BJ (cell line): Measurements from ENCODE around the gene KIAA0930. TPM values are rescaled to one million over a fixed set of nuclear protein-coding genes. Genes with fewer than 3 reads are reported as not detected.

Experiments used
- CTCF ChIA-PET: fragments of 350-600 bp; formaldehyde crosslinking; extraction: SDS; loops from one replicate; lab custom pipeline; 2021; ENCODE audit warnings: antibody characterized with exemption, inconsistent platforms; lab: Yijun Ruan, JAX
- POLR2A ChIA-PET: fragments of 300-600 bp; sonication (Branson Sonifier 250); formaldehyde crosslinking; extraction: SDS; loops from one replicate; lab custom pipeline; 2021; ENCODE audit warnings: antibody characterized with exemption; lab: Charles Lee
- DNase-seq: peaks from one replicate; pipeline ENCODE4 v3.0.0-alpha.2; 2011; ENCODE audit warnings: low read depth
- H3K27me3 ChIP-seq: 2 replicates; pipeline ENCODE4 v1.6.0; 2011; ENCODE audit warnings: low read length; ENCODE audit not compliant: control insufficient read depth, insufficient read depth
- H3K36me3 ChIP-seq: 2 replicates; pipeline ENCODE4 v1.5.1; 2011; ENCODE audit warnings: low read length; ENCODE audit not compliant: control insufficient read depth, insufficient read depth
- H3K4me3 ChIP-seq: 2 replicates; pipeline ENCODE4 v1.5.1; 2011; ENCODE audit warnings: low read depth, mild to moderate bottlenecking, control low read depth, low read length
- CTCF ChIP-seq: IDR thresholded peaks from 2 replicates; pipeline ENCODE4 v1.5.1; 2011; ENCODE audit warnings: low read depth, mild to moderate bottlenecking, control low read depth, inconsistent platforms, low read length, moderate library complexity; ENCODE audit not compliant: insufficient read depth
- polyA plus RNA-seq: library from polyadenylated mRNA; depleted of rRNA; stranded (reverse); fragments of >200 nt; gene quantifications from 2 replicates; pipeline ENCODE4 v1.2.3, GENCODE V29; 2011

The KIAA0930 gene
- polyA plus RNA-seq, 1 experiment: 64.0 TPM

DNA sequence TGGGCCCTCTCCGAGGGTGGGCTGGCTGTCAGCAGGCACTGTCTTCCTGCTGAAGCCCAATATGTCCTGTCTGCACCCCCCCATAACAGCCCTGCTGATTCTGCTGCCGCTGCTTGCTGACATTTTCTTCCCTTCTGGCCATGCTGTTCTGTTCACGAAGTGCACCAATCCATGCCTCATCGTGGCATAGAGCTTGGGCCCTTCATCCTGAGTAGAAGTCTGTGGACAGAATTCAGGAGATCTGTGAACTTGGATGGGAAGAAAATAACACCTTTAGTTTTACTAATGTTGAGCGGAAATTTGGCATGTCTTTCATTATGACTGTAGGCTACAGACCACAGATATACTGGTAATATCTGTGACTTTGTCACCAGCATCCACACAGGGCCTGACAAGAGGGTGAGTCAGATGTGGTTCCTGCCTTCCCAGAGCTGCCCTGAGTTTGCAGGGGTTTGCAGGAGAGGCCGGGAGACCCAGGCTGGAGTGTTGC is 14.1 kb upstream of the KIAA0930 start:
- H3K4me3 ChIP-seq: no peak overlapping the region
- DNase-seq: no peak
- ChIA-PET CTCF (no interaction called here), POLR2A (no interaction called here)
- H3K36me3 ChIP-seq: no peaks in the 10 kb centered on the region
- TF ChIP-seq CTCF: no peak
- H3K27me3 ChIP-seq: no peaks in the 10 kb centered on the region

GRCh38 chr22:45254388-45254787 is 13.7 kb upstream of the KIAA0930 start:
- Histone ChIP-seq H3K36me3 (no peaks in the 10 kb centered on the region), H3K27me3 (no peaks in the 10 kb centered on the region), H3K4me3 (no peak overlapping the region)
- DNase-seq: no peak
- ChIA-PET CTCF (no interaction called here), POLR2A (no interaction called here)
- no peak for TF ChIP-seq CTCF

GRCh38 chr22:45253039-45253641 is 12.4 kb upstream of the KIAA0930 start:
- Histone ChIP-seq H3K36me3 (no peaks in the 10 kb centered on the region), H3K4me3 (no peak overlapping the region), H3K27me3 (no peaks in the 10 kb centered on the region)
- POLR2A ChIA-PET: no interaction called here
- CTCF ChIA-PET: interaction anchor here (0.6 to 1.2 kb wide), 4 partner anchors 10 to 181 kb away, joined by 3 to 8 read pairs (median 3); no protein-coding TSS in a partner anchor
- no peak for TF ChIP-seq CTCF
- no peak for DNase-seq

DNA sequence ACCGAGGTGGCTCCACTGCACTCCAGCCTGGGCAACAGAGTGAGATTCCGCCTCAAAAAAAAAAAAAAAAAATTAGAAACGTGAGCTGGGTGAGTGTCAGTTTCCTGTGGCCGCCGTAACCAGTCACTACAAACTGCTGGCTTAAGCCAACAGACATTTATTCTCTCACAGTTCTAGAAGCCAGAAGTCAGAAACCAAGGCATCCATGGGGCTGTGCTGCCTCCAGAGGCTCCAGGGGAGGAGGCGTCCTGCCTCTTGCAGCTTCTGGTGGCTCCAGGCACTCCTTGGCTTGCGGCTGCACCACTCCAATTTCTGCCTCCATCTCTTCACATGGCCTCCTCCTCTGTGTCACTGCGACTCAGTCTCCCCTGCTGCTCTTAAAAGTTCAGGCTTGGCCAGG is 11.1 kb upstream of the KIAA0930 start:
- CTCF ChIA-PET: interaction anchor here (1.1 to 1.4 kb wide), 3 partner anchors 11 to 16 kb away, joined by 3 to 8 read pairs (median 4); no protein-coding TSS in a partner anchor
- no peak for DNase-seq
- Histone ChIP-seq H3K36me3 (no peaks in the 10 kb centered on the region), H3K4me3 (no peak overlapping the region), H3K27me3 (no peaks in the 10 kb centered on the region)
- no peak for TF ChIP-seq CTCF
- POLR2A ChIA-PET: no interaction called here

GRCh38 chr22:45248832-45249561 is 8.3 kb upstream of the KIAA0930 start:
- ChIA-PET CTCF (interaction anchor here (0.6 kb wide), 1 partner anchor 225 kb away, joined by 3 read pairs; no protein-coding TSS in a partner anchor), POLR2A (no interaction called here)
- TF ChIP-seq CTCF: no peak
- Histone ChIP-seq H3K36me3 (no peaks in the 10 kb centered on the region), H3K4me3 (no peak overlapping the region), H3K27me3 (no peaks in the 10 kb centered on the region)
- DNase-seq: no peak
